NCI-H345 treated with DMSO at 0.1 percent for 48 hours (cell line): ENCODE results near the gene ITPKB.
A peak's percentile ranks its signal among the peaks of the same experiment; 100 is the strongest.
"Not testable (repeated sequence)": the region's sequence is repeated elsewhere in the genome, so short reads cannot be mapped to it uniquely, and the experiment has no call there.

Experiments
- DNase-seq: peaks from one replicate; lab custom pipeline; 2025; ENCODE audit not compliant: unreplicated experiment; lab: John Stamatoyannopoulos, UW

Gene ITPKB

GRCh38 chr1:226731257-226731893, 7.7 kb downstream of the ITPKB start:
- DNase-seq: no peak

DNA sequence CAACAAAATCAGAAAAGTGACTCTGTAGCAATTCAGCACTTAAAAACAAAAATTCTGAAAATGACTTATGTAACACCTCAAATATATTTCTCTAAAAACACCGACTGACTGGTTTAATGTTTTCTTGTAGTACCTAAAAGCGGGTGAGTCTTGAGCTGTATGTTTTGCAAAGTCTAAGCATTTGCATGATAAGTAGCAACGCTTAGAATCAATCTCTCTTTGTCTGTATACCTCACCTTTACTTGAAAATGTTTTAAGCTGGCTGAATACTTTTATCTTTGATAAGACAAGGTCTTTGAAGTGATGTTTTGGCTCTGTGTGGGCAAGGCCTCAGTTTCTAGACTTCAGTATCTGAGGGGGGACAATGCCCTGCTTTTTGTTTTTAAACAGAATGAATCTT, 8.2 kb downstream of the ITPKB start:
- no peak for DNase-seq

DNA sequence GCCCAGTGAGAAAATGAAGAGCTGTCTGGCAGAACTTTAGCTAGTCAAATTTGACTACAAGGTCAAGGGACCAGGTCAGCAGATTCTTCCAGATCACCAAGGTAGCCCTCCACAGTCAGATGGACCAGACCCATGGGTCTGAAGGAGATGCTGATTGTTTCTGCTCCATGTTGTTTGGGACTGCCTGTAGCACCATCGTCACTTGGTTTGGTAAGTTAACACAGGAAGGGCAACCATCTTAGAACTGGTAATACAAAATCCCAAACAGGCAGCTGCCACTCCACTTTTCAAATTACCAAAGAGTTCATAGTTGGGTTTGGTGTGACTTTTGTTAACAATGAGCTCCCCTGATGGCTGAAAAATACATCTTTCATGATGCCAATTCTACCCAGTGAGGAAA, 9.0 kb downstream of the ITPKB start:
- DNase-seq: no peak

GRCh38 chr1:226728448-226728847, 10.6 kb downstream of the ITPKB start:
- no peak for DNase-seq

- DNase-seq: no peak
These were observed 13.2 kb downstream of the ITPKB start for GRCh38 chr1:226725897-226726267.

DNA sequence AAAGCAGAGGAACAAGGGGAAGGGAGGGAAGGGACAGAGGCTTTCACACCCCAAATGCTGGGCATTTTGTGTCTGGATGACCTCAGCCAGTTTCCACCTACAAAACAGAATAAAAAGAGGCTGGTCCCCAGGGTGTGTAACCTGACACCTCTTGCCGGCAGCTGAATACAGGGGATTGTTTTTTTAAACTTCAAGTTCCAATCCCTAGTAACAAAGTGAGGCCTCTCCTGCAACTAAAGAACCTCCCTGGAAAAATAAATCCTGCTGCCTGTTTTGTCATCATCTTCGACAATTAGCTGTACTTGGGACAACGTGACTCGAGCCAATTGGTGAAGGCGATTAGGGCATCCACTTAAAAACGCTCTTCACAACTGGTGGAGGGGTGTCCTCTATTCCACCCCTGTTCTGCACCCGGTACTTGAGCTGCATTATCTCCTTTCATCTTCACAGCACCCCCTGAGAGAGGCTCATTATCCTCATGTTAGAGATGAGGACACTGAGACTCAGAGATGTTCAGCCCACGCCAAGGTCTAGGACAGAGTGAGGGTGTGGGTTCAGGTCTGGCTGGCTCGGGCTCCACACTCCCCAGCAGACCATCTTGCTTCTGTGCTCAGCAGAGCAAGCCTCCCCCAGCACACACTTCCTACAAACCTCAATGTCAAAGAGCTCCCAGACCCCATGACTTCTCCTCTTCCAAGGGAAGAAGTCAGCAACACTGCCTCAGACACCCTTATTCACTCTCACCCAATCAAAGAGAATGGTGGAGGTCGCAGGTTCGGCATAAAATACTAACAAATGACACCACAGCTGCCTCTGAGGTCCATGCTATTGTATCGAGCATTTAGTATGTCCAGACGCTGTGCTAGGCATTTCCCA, 15.2 kb downstream of the ITPKB start:
- peak; percentile 79 for DNase-seq

DNA sequence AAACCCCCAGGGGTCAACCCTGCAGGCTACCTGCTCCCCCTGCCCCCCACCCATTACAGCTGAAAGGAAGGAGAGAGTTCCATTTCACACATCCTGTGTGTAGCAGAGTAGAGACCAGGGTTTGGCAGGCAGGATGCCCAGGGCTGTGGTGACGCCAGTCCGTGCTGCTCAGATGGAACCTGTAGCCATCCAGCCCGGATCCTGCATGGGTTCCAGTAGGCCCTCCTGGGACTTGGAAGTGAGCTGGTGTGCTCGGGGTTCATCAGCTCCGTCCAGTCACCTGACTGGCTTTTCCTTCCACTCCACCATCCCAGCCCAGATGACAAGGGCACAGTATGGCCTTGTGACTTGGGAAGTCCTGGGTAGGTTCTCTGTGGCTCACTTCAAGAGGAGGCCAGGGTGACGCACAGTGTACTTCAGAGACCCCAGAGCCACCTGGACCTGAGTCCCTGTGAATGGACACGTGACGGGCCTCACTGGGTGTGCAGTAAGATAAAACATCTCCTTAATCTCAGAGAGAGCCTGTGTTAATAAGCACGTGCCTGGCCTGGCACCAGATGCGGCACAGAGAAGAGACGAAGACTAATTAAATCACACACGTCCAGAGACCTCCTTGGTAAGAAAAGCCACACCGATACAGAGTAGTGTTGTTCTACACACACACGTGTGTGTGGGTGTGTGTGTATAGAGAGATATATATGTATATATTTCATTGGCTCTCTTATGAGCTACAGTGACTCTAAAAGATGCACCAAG, 16.0 kb downstream of the ITPKB start:
- DNase-seq: no peak

GRCh38 chr1:226722240-226722900, 16.7 kb downstream of the ITPKB start:
- no peak for DNase-seq

DNA sequence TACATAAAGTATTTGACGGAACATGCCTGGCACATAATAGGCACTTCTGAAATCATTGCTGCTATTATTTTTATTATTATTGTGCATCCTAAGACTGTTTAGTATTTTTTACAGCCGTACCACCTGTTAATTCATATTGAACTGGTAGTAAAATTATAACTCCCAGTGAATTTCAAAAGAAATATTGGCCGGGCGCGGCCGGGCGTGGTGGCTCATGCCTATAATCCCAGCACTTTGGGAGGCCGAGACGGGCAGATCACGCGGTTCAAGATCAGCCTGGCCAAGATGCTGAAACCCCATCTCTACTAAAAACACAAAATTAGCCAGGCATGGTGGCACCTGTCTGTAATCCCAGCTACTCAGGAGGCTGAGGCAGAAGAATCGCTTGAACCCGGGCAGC, 18.5 kb downstream of the ITPKB start:
- not testable (repeated sequence) for DNase-seq

- DNase-seq: no peak
These were observed 19.3 kb downstream of the ITPKB start for GRCh38 chr1:226719596-226720387.

- DNase-seq: no peak
These were observed 21.7 kb downstream of the ITPKB start for GRCh38 chr1:226717256-226717909.

- no peak for DNase-seq
These were observed 22.5 kb downstream of the ITPKB start for GRCh38 chr1:226716577-226716976.

- DNase-seq: no peak
These were observed 24.9 kb downstream of the ITPKB start for GRCh38 chr1:226714148-226714547.

DNA sequence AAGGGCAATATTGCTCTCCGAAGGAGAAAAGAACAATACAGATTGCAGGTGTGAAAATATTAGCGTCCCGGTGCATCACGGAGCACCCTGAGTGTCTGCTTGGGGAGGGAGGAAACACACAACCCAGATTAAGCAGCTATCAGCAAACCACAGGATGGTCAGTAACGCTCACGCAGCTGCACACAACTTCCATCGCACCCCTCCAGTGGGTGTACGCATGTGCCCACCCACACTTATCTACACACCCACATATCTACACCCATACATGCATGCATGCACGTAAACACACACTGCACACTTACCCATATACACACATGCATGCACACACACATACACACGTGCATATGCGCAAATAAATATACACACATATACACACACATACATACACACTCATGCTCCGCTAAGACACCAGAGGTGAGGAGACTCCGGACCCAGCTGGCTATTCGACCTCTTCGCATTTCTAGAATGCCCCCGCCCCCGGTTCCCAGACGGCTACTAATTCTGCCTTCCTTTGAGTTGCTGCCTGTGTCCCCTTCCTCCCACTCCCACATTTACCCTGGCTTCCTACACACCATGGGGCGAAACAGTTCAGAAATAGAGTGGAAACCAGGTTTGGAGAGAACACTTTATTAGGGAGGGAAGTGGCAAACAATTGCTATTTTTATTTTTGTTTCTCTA, 26.2 kb downstream of the ITPKB start:
- no peak for DNase-seq

DNA sequence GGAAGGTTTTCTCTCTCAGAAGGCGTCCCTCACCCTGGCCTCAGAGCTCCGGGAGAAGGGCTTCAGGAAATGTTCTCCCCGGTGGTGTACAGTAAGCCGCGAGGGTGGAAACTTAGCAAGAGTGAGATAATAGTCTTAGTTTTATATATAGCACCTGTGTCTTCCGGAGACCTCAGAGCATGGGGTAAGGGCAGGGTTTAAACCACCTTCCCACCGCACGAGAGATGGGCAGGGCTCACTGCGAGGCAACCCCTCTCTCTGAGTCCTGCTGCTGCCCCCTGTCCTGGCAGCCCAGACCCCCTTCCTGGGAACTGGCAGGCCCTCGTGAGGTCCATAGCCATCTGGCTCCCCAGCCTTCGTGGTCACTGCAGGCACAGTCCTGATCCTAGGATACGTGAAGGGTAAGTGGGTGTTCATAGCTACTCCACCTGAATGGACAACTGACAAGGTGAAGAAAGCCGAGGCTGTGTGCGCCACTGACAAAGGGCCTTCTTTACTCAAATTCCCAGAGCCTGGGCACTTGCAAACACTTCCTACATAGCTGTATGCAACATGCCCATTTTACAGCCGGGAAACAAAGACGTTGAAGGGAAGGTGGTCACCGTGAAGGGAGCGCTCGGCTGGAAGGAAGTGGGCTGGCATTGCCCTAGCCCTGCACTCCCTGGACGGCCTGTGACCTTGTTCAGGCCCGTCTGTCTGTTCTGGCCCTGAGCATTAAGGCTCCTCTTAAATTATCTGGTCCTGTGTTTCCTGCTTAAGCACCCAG, 26.9 kb downstream of the ITPKB start:
- DNase-seq: no peak

- DNase-seq: no peak
These were observed 28.6 kb downstream of the ITPKB start for GRCh38 chr1:226710501-226710900.

DNA sequence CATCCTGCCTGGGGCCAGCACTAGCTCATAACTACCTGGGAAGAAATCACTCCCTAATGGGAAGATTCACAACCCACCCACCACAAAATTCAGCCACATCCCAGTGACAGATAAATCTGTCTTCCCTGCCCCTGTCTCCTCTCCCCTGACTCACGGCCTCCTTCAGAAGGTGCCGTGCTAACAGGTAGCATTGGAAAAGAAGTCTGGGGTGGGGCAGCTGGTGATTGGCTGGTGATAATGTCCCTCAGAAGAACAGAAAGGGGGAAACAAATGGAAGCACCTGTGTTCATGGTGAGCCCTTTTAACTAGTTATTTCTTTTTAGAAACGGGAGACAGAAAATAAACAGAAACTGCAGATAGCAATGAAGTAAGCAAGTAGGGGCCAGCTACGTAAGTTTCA, 29.1 kb downstream of the ITPKB start:
- no peak for DNase-seq

GRCh38 chr1:226708967-226709396, 30.1 kb downstream of the ITPKB start:
- DNase-seq: no peak

GRCh38 chr1:226708342-226708780, 30.7 kb downstream of the ITPKB start:
- DNase-seq: no peak
